GM21723 (cell line): ENCODE data around the gene CRYAB.
"Not testable (repeated sequence)": the region's sequence is repeated elsewhere in the genome, so short reads cannot be mapped to it uniquely, and the experiment has no call there.

Experiments
- ATAC-seq: cut with Tn5 transposase; IDR thresholded peaks from one replicate; pipeline ENCODE4 v1.9.1; 2021; ENCODE audit warnings: mild to moderate bottlenecking, moderate library complexity; ENCODE audit not compliant: unreplicated experiment

The CRYAB gene

GRCh38 chr11:111910676-111911562 is 651 bp downstream of the CRYAB start:
- ATAC-seq = no peak

- no peak for ATAC-seq
Measured at GRCh38 chr11:111909378-111909777, 2.2 kb downstream of the CRYAB start.

GRCh38 chr11:111908639-111909305 is 2.8 kb downstream of the CRYAB start:
- no peak for ATAC-seq

GRCh38 chr11:111906680-111907079 is 4.9 kb downstream of the CRYAB start:
- no peak for ATAC-seq

GRCh38 chr11:111905411-111905810 is 6.2 kb downstream of the CRYAB start:
- no peak for ATAC-seq

GRCh38 chr11:111886844-111887243 is 24.7 kb downstream of the CRYAB start:
- ATAC-seq = no peak

- ATAC-seq = no peak
Measured at GRCh38 chr11:111886032-111886431, 25.5 kb downstream of the CRYAB start.

GRCh38 chr11:111885053-111885452 is 26.5 kb downstream of the CRYAB start:
- not testable (repeated sequence) for ATAC-seq

- ATAC-seq = no peak
Measured at GRCh38 chr11:111882202-111882601, 29.4 kb downstream of the CRYAB start.

- peak; percentile 2 for ATAC-seq
Measured at GRCh38 chr11:111879637-111879960, 32.0 kb downstream of the CRYAB start.

GRCh38 chr11:111878849-111879636 is 32.5 kb downstream of the CRYAB start, which contains the start of the genes CFAP68 and FDXACB1:
Gene CFAP68, plus strand, starts transcription at chr11:111879541. Its CDS starts 20 bp downstream, at chr11:111879561.
Gene FDXACB1, minus strand, starts transcription at chr11:111879165. Its CDS starts 33 bp downstream, at chr11:111879132.
- peak; percentile 94 for ATAC-seq

- peak; percentile 21 for ATAC-seq
Measured at GRCh38 chr11:111878385-111878848, 33.2 kb downstream of the CRYAB start.

- ATAC-seq = no peak
Measured at GRCh38 chr11:111871693-111872161, 39.8 kb downstream of the CRYAB start.

- peak; percentile 88 for ATAC-seq
Measured at GRCh38 chr11:111870886-111871692, 40.5 kb downstream of the CRYAB start, which contains the start of gene ALG9. Gene ALG9, minus strand, starts transcription at chr11:111871581. Its CDS starts 99 bp downstream, at chr11:111871482.

- peak; percentile 24 for ATAC-seq
Measured at GRCh38 chr11:111870522-111870885, 41.1 kb downstream of the CRYAB start.

- no peak for ATAC-seq
Measured at GRCh38 chr11:111870113-111870512, 41.5 kb downstream of the CRYAB start.

- ATAC-seq = no peak
Measured at GRCh38 chr11:111860257-111860656, 51.3 kb downstream of the CRYAB start.
